HK-2 (cell line): Measurements from ENCODE around the gene CDSN.
"Not testable (repeated sequence)": the region's sequence is repeated elsewhere in the genome, so short reads cannot be mapped to it uniquely, and the experiment has no call there.

Source experiments
- DNase-seq: peaks from one replicate; pipeline ENCODE4 v3.0.0-alpha.2; 2018; ENCODE audit not compliant: unreplicated experiment

The CDSN gene

DNA sequence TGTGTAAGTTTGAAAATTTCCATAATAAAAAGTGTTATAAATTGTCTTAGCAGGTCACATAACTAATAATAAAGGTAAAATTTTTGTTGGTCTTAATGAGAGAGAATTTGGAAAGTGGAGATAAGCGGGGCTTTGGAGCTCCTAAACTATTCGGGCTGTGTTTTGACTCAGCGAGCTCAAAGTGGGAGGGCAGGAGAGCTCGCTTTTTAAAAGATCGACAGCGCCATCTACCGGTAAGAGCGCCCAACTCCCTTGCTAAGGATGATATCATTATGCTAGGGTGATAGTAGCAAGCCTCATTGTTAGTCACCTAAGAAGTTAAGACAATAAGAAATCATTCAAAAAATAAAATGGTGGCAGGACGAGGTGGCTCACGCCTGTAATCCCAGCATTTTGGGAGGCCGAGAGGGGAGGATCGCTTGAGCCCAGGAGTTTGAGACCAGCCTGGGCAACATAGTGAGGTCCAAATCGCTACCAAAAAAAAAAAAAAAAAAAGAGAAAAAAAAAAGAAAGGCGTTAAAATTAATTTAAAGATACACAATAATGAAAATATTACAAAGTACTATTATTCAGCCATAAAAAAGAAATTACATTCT, 32.7 kb downstream of the CDSN start:
- DNase-seq = peak; percentile 90

DNA sequence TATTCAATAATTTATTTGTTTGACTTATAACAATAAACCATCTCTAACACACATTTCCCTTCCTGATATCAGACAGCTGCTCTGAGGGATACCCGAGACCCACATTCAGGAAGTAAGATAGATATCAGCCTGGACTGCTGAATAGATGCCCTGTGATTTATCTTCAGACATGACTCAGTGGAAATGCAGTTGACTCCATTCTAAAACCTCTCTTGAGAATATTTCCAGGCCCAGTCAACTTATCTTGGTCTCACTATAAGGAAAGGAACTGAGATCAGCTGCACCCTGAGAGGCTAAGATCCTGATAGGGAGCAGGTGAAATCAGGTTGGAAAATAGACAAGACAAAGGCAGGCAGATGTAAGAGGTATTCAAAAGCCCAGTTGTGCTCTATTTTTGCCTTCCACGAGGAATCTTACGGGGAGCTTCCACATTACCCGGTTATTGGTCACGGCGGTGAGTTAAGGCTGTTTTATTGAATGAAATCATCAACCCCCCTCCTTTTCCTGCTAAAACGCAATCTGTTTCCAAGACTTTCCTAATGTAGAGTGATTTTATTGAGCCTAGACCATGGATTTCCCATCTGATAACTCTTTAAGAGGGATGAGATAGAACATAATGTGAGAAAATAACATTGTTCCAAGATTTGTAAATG, 33.3 kb downstream of the CDSN start:
- no peak for DNase-seq

DNA sequence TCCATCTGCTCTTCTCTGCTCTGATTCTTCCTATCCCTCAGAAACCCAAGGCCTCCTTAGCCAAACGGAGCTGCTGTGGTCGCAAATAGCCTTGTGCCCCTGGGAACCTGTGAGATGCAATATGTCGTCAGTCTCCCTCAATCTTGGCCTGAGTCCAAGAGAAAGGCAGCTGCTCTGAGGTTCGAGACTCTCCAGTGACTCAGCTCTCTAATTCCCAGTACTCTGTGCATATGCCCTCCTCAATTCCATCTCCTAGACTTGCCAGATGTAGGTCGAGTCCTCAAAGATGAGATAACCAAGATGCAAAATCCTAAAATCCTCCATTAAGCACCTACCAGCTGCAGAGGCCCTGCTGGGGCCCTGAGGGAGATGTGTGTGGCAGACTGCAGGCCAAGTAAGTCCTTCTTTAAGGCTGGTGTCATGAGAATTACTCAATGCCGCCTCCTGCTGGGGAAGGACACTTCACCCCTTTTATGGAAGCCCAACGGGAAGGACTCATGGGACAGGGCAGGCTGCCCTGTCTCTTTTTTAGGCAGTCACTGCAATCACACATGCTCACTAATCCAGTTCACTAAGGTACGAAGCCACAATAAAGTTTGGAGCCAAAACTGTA, 36.4 kb downstream of the CDSN start:
- DNase-seq = no peak

DNA sequence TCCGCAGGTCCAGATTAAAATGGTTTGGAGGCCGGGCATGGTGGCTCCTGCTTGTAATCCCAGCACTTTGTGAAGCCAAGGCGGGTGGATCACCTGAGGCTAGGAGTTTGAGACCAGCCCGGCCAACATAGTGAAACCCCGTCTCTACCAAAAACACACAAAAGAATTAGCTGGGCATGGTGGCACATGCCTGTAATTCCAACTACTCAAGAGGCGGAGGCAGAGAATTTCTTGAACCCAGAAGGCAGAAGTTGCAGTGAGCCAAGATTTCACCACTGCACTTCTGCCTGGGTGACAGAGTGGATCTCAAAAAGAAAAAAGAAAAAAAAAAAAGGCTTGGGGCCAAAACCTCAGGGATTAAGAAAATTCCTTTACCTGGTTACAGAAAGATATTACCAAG, 38.4 kb downstream of the CDSN start:
- no peak for DNase-seq

DNA sequence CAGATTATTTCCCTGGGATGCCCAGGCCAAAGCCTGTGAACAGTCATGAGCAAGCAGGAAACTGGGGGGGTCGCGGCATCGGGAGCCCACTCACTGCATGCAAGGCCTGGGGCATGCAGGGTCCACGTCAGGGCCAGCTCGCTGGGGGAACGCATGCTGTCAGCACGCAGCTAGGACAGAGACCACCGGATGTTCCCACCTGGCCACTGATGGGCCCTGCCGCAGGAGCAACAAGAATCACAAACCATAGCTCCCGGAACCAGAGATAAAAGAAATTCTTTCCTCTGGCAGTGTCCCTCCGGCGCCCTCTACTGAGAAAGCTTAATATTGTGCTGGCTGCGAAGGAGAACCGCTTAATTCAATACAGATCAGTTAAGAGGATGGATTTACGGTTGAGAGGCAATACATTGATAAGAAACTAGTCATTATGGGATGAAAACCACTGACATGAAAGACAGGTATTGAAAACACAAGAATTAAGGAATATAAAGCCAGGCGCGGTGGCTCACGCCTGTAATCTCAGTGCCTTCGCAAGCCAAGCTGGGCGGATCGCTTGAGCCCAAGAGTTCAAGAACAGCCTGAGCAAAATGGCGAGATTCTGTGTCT, 40.5 kb downstream of the CDSN start:
- peak; percentile 61 for DNase-seq

DNA sequence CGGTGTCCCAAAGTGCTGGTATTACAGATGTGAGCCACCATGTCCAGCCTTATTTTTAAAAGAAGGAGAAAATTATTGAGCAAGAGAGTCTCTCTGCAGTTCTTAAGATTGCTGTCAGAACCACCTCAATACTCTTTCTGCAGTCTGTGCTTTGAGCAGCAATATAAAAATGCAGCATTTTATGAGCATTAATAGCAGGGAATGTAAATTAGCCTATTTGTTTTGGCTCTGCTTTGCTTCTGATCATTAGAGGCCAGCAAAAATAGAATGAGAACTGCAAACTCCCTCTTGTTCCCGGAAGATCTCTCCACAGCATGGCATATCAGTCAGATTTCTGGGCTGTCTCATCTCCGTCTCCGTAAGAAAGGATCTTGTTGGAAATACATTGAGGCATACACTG, 43.6 kb downstream of the CDSN start:
- no peak for DNase-seq

DNA sequence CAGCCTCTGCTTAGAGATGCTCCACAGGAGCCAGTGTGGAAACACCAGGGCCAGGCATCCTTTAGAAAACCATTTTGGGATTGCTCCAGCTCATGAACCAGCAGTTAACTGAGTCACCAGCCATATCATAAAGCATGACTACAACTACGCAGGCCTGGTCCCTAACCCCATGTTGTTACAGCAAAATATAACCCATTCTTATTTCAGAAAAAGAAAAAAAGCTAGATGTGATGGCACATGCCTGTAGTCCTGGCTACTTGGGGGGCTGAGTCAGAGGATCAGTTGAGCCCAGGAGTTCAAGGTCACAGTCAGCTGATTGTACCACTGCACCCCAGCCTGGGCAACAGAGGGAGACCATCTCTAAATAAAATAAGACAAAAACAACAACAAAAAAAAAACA, 44.7 kb downstream of the CDSN start:
- no peak for DNase-seq

DNA sequence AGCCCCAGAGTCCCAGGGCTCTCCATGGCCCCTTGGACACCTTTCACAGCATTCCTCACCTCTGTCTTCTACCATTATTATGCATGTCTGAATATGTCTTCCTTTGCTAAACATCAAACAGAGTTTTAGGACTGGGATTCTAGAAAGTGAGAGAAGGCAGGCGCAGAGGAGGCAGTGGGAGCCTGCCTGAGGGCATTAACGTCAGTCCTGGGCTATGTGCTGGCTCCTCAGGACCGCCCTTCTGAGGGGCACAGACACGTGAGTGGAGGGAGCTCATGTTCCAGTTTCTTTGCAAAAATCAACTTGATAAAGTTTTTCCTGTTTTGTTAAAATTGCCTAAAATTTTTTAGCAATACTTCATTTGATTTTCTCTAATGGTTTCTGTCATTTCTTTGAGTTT, 45.8 kb downstream of the CDSN start:
- DNase-seq = no peak

DNA sequence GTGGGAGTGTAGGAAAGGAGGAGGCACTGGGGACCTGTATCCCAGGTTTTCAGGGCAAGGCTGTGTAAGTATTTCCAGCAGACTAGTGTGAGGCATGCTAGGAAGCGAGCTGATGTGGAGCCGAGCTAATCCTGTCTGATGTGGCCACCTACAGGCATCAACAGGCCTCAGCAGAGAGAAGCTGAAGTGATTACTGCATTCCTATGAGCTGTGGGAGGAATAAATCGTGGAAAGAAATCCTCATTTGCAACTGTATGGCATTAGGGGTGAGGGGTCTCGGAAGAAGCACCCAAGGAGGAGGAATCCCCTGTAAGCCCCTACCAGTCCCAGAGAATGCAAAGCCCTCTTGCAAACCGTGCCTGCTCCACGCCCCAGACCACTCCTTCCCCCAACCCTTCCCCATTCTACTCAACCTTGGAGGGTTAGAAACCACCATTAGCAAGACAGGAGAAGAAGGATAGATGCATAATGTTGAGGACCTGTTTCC, 49.5 kb downstream of the CDSN start:
- peak; percentile 56 for DNase-seq

DNA sequence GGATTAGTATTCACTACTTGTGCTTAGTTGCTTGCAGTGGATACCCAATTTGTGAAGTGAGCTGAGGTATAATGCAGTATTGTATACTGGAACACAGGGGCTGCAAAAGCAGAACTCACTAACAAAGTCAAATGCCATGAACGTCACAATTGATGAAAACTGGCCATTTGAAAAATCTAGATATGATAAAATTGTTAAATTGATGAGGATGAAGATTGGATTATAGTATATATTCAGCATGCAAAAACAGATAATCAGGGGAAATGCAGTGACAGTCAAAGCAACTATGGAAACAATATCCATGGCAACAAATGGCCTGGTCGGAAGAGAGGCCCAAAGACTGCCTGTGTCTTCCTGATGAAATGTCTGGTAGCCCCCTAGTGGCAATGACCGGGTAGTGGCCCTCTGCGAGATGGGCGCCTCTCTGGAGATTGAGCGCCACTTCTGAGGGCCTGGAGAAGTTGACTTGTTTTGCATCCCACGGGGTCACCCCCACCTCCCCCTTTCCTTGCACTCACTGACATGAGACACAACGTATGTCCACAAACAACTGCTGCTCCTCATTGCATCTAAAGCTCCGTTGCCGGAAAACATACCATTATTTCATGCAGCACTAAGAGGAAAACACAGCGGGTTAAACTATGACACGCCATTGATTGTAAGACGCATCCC, 51.4 kb downstream of the CDSN start:
- DNase-seq = peak; percentile 79

DNA sequence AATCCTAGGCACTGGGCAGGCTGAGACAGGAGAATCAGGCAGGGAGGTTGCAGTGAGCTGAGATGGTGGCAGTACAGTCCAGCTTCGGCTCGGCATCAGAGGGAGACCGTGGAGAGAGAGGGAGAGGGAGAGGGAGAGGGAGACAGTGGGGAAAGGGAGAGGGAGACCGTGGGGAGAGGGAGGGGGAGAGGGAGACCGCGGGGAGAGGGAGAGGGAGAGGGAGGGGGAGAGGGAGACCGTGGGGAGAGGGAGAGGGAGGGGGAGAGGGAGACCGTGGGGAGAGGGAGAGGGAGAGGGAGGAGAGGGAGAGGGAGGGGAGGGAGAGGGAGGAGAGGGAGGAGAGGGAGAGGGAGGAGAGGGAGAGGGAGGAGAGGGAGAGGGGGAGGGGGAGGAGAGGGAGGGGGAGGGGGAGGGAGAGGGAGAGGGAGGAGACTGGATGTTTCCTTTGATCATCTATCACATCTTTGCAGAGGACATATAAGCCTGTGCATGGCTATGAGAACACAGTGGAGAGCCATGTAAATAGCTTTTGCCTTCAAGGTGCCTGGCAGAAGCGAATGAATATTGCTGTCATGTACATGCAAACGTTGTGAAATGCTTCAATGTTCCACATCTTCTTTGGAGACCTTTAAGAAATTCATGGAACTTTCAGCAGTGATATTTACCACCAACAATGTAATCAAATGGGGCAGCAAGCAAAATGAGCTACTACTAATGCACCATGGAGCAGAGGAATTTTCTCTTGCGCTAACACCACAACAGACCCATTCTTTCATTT, 52.2 kb downstream of the CDSN start:
- not testable (repeated sequence) for DNase-seq

DNA sequence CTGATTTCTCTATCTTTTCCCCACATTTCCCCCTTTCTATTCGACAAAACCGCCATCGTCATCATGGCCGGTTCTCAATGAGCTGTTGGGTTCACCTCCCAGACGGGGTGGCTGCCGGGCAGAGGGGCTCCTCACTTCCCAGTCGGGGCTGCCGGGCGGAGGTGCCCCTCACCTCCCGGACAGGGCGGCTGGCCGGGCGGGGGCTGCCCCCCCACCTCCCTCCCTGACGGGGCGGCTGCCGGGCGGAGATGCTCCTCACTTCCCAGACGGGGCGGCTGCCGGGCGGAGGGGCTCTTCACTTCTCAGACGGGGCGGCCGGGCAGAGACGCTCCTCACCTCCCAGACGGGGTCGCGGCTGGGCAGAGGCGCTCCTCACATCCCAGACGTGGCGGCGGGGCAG, 53.2 kb downstream of the CDSN start:
- not testable (repeated sequence) for DNase-seq

DNA sequence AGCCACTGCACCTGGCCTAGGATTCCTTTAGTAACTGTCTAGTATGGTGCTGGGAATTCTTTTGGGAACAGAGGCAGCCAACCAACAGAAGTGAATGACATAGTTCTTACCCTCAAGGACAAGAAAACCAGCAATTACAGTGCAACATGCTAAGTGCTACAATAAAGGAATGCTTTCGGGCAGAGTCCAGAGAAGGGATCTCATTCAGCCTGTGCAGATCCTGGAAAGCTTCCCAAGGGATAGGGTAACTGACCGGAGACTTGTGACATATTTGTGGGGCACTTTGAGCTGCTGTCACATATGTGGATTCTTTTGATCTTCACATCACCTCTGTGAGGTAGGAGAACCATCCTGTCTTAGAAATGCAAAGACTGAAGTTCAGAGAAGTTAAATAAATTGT, 54.7 kb downstream of the CDSN start:
- DNase-seq = no peak
